OCI-LY1 (cell line): ENCODE data around the gene NEURL1.

ENCODE experiments used
- CTCF ChIP-seq: fragments of 200-600 bp; sonication (generic), shearing (Covaris generic); IDR thresholded peaks from 2 replicates; pipeline ENCODE4 v1.5.1; 2017; ENCODE audit warnings: mild to moderate bottlenecking, antibody characterized with exemption, low read length, moderate library complexity, mixed read lengths
- EZH2 ChIP-seq: fragments of 200-600 bp; sonication (generic), shearing (Covaris generic); IDR thresholded peaks from 2 replicates; pipeline ENCODE4 v1.8.0; 2017; ENCODE audit warnings: borderline replicate concordance, mixed run types, mild to moderate bottlenecking, antibody characterized with exemption, low read length, moderate library complexity, mixed read lengths

GRCh38 chr10:103571656-103571975 lies 78.1 kb downstream of the NEURL1 start:
- TF ChIP-seq CTCF = no peak
- TF ChIP-seq EZH2 = no peak
